ENCODE measurements around the gene RPSA.
"Not testable (repeated sequence)": the region's sequence is repeated elsewhere in the genome, so short reads cannot be mapped to it uniquely, and the experiment has no call there.

RPSA gene

DNA sequence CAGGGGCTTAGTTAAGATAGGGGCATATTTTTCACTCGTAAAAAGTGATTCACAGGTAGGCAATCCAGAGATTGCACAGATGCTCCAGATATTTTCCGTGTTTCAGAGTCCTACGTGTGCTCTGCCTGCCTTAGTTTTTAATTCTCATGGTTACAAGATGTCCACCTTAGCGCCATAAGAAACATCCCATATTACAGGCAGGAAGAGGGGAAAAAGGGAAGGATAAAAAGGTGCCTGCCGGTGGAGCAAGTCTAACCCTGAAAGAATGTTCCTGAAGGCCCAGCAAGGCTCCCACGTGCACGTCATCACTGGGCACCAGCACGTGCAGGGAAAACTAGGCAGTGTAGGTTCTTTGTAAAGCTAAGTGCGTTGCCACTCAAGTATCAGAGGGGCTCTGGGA, 50.8 kb downstream of the RPSA start:
- Histone ChIP-seq H3K9me3 (ENCODE audit: insufficient read depth, low read length, severe bottlenecking) (no peaks in the 10 kb centered on the region), H3K79me2 (ENCODE audit: insufficient read depth, low read length) (no peaks in the 10 kb centered on the region), H3K27me3 (ENCODE audit: insufficient read depth, low read length, poor library complexity) (peaks cover 9% of the 10 kb centered on the region), H3K27ac (ENCODE audit: low read length) (no peak overlapping the region), H2AFZ (ENCODE audit: low read depth, low read length) (no peak overlapping the region), H3K4me2 (ENCODE audit: insufficient read depth, low read length) (no peak overlapping the region), H4K20me1 (ENCODE audit: insufficient read depth, low read length) (no peaks in the 10 kb centered on the region), H3K4me1 (ENCODE audit: insufficient read depth, low read length) (no peaks in the 10 kb centered on the region), H3K36me3 (ENCODE audit: insufficient read depth, low read length) (no peaks in the 10 kb centered on the region), H3K4me3 (ENCODE audit: low read depth in 1 of 2, low read length in 2 of 2) (no peak overlapping the region), H3K9ac (ENCODE audit: low read depth, low read length) (no peak overlapping the region)
- ATAC-seq (ENCODE audit: insufficient read depth, low read depth) (no peak), DNase-seq (no peak)
- no peak for TF ChIP-seq EZH2 (IDR thresholded peaks at IDR 0.05; ENCODE audit: borderline replicate concordance, low read depth, low read length, severe bottlenecking)
- TF ChIP-seq, protein P1, sequence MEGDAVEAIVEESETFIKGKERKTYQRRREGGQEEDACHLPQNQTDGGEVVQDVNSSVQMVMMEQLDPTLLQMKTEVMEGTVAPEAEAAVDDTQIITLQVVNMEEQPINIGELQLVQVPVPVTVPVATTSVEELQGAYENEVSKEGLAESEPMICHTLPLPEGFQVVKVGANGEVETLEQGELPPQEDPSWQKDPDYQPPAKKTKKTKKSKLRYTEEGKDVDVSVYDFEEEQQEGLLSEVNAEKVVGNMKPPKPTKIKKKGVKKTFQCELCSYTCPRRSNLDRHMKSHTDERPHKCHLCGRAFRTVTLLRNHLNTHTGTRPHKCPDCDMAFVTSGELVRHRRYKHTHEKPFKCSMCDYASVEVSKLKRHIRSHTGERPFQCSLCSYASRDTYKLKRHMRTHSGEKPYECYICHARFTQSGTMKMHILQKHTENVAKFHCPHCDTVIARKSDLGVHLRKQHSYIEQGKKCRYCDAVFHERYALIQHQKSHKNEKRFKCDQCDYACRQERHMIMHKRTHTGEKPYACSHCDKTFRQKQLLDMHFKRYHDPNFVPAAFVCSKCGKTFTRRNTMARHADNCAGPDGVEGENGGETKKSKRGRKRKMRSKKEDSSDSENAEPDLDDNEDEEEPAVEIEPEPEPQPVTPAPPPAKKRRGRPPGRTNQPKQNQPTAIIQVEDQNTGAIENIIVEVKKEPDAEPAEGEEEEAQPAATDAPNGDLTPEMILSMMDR (IDR thresholded peaks at IDR 0.05; ENCODE audit: borderline replicate concordance, extremely low read depth, low read length, poor library complexity, severe bottlenecking), result no peak

DNA sequence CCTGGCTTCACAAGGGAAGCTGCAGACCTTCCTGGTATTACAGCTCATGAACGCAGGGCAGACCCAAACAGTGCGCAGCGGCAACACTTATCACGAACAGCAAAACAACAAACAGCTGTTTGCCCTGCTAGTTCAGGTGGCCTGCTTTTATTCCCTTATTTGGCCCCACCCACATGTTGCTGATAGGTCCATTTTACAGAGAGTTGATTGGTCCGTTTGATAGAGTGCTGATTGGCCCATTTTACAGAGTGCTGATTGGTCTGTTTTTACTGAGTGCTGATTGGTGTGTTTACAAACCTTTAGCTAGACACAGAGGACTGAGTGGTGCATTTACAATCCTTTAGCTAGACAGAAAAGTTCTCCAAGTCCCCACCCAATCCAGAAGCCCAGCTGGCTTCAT, 52.1 kb downstream of the RPSA start:
- H3K27me3 ChIP-seq (ENCODE audit: insufficient read depth, low read length, poor library complexity); H3K4me2 ChIP-seq (ENCODE audit: insufficient read depth, low read length); H3K27ac ChIP-seq (ENCODE audit: low read length); H3K9me3 ChIP-seq (ENCODE audit: insufficient read depth, low read length, severe bottlenecking); H2AFZ ChIP-seq (ENCODE audit: low read depth, low read length); ATAC-seq (ENCODE audit: insufficient read depth, low read depth); H3K9ac ChIP-seq (ENCODE audit: low read depth, low read length); DNase-seq; H3K4me3 ChIP-seq (ENCODE audit: low read depth in 1 of 2, low read length in 2 of 2); H3K79me2 ChIP-seq (ENCODE audit: insufficient read depth, low read length); H4K20me1 ChIP-seq (ENCODE audit: insufficient read depth, low read length); H3K4me1 ChIP-seq (ENCODE audit: insufficient read depth, low read length); H3K36me3 ChIP-seq (ENCODE audit: insufficient read depth, low read length): not testable (repeated sequence)

DNA sequence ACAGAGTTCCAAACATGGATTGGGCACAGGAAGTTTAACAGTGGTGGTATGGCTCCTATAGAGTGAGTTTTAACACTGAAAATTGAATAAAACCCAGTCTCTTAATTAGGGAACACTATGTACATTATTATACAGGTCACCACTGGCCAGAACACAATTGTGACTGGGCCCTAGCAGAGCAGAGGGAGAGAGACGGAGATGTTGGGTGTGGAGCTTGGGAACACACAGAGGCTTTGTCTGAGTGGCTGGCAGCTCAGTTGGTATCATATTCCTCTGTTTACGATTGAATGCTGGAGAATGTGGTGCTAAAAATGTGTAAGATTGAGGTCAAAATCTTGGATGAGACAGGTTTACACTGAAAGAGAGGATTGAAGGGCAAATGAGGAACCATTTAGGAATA, 54.2 kb downstream of the RPSA start:
- TF ChIP-seq, protein P1 (IDR thresholded peaks at IDR 0.05; ENCODE audit: borderline replicate concordance, extremely low read depth, low read length, poor library complexity, severe bottlenecking), result no peak
- no peak for TF ChIP-seq EZH2 (IDR thresholded peaks at IDR 0.05; ENCODE audit: borderline replicate concordance, low read depth, low read length, severe bottlenecking)

More for the DNA sequence above, 54.2 kb downstream of the RPSA start:
- no peak for ATAC-seq (ENCODE audit: insufficient read depth, low read depth)
- H4K20me1 ChIP-seq (ENCODE audit: insufficient read depth, low read length), result no peaks in the 10 kb centered on the region
- H3K9ac ChIP-seq (ENCODE audit: low read depth, low read length), result no peak overlapping the region
- H2AFZ ChIP-seq (ENCODE audit: low read depth, low read length), result no peak overlapping the region
- no peaks in the 10 kb centered on the region for H3K79me2 ChIP-seq (ENCODE audit: insufficient read depth, low read length)
- no peaks in the 10 kb centered on the region for H3K9me3 ChIP-seq (ENCODE audit: insufficient read depth, low read length, severe bottlenecking)
- peaks cover 8% of the 10 kb centered on the region for H3K27me3 ChIP-seq (ENCODE audit: insufficient read depth, low read length, poor library complexity)
- no peak overlapping the region for H3K4me2 ChIP-seq (ENCODE audit: insufficient read depth, low read length)
- H3K4me1 ChIP-seq (ENCODE audit: insufficient read depth, low read length), result no peaks in the 10 kb centered on the region
- H3K36me3 ChIP-seq (ENCODE audit: insufficient read depth, low read length), result no peaks in the 10 kb centered on the region
- H3K4me3 ChIP-seq (ENCODE audit: low read depth in 1 of 2, low read length in 2 of 2), result no peak overlapping the region
- no peak for DNase-seq
- no peak overlapping the region for H3K27ac ChIP-seq (ENCODE audit: low read length)
